Activated CD8-positive, alpha-beta T cell treated with anti-CD3 and anti-CD28 coated beads for 36 hours (primary cell): ENCODE data around the gene GALNTL6. TPM values are rescaled to one million over a fixed set of nuclear protein-coding genes. Genes with fewer than 3 reads are reported as not detected.

ENCODE experiments used
- ATAC-seq: fragments of 200-7000 bp; cut with Tn5 transposase; one replicate; pipeline ENCODE4 v1.10.0; 2021; ENCODE audit warnings: mild to moderate bottlenecking, moderate library complexity
- CTCF ChIA-PET: fragments of 350-600 bp; sonication (Branson Sonifier 250); formaldehyde crosslinking; loops from one replicate; lab custom pipeline; 2021; ENCODE audit warnings: antibody characterized with exemption; lab: Charles Lee
- POLR2A ChIA-PET: fragments of 350-600 bp; sonication (Branson Sonifier 250); formaldehyde crosslinking; loops from one replicate; lab custom pipeline; 2021; ENCODE audit warnings: antibody characterized with exemption; lab: Charles Lee
- DNase-seq: peaks from one replicate; pipeline ENCODE4 v3.0.0-alpha.2; 2020
- H3K27ac Mint-ChIP-seq: one replicate; pipeline ENCODE4 v1.8.0; 2021; ENCODE audit warnings: mild to moderate bottlenecking, mixed read lengths
- H3K27me3 Mint-ChIP-seq: one replicate; pipeline ENCODE4 v1.8.0; 2021; ENCODE audit warnings: mixed read lengths
- H3K36me3 Mint-ChIP-seq: one replicate; pipeline ENCODE4 v1.8.0; 2021; ENCODE audit warnings: low read depth, mixed read lengths
- H3K4me1 Mint-ChIP-seq: one replicate; pipeline ENCODE4 v1.8.0; 2021; ENCODE audit warnings: low read depth, mixed read lengths
- H3K4me3 Mint-ChIP-seq: one replicate; pipeline ENCODE4 v1.8.0; 2021; ENCODE audit warnings: mild to moderate bottlenecking, moderate library complexity, mixed read lengths
- H3K9me3 Mint-ChIP-seq: one replicate; pipeline ENCODE4 v1.8.0; 2021; ENCODE audit warnings: mixed read lengths
- CTCF ChIP-seq: fragments of 200-600 bp; IDR thresholded peaks from one replicate; pipeline ENCODE4 v1.8.0; 2022; ENCODE audit warnings: antibody characterized with exemption, mild to moderate bottlenecking
- intact Hi-C: fragments of 100-400 bp; cut with micrococcal nuclease; formaldehyde crosslinking; loops from one replicate; pipeline ENCODE4 v1.10.0; 2022
- total RNA-seq, 2 experiments: library from RNA; stranded (reverse); gene quantifications; one replicate each; pipeline ENCODE4 v1.2.3, GENCODE V29; 2021

GALNTL6 gene
- total RNA-seq, 2 experiments from 2014 or later: not detected

GRCh38 chr4:171896426-171896825, 83.2 kb downstream of the GALNTL6 start:
- DNase-seq (no peak), ATAC-seq (no peak)
- CTCF ChIA-PET: no interaction called here
- Mint-ChIP-seq H3K36me3 (no peaks in the 10 kb centered on the region), H3K27ac (no peak overlapping the region), H3K27me3 (no peaks in the 10 kb centered on the region), H3K4me3 (no peak overlapping the region), H3K4me1 (no peaks in the 10 kb centered on the region), H3K9me3 (no peaks in the 10 kb centered on the region)
- intact Hi-C loops: no loop called here
- POLR2A ChIA-PET: no interaction called here
- TF ChIP-seq CTCF: no peak

DNA sequence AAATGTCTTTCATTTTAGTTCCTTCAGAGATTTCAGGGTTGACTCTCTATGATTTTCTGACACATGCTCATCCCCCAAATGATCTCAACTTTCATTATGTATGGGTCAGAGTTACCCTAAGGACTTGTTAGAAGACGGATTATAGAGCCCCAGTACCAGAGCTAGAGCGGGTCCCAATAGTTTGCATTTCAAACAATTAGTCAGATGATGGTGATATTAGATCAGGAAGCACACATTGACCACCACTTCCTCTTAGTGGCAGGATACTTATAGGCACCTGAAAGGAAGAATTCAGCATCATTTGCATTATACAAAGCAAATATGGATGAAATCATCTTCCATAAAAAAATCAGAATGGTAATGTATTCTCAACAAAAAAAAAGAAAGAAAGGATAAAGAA, 106.1 kb downstream of the GALNTL6 start:
- CTCF ChIA-PET: no interaction called here
- H3K4me1 Mint-ChIP-seq: no peaks in the 10 kb centered on the region
- intact Hi-C loops: no loop called here
- no peaks in the 10 kb centered on the region for H3K36me3 Mint-ChIP-seq
- no peak overlapping the region for H3K27ac Mint-ChIP-seq
- no peaks in the 10 kb centered on the region for H3K27me3 Mint-ChIP-seq
- ATAC-seq (no peak), DNase-seq (no peak)
- POLR2A ChIA-PET: no interaction called here
- no peak overlapping the region for H3K4me3 Mint-ChIP-seq
- peaks cover 10% of the 10 kb centered on the region for H3K9me3 Mint-ChIP-seq
- no peak for TF ChIP-seq CTCF

- no peaks in the 10 kb centered on the region for H3K4me1 Mint-ChIP-seq
- CTCF ChIA-PET: no interaction called here
- no peaks in the 10 kb centered on the region for H3K27me3 Mint-ChIP-seq
- no peak for TF ChIP-seq CTCF
- POLR2A ChIA-PET: no interaction called here
- no peak overlapping the region for H3K27ac Mint-ChIP-seq
- H3K9me3 Mint-ChIP-seq: peaks cover 11% of the 10 kb centered on the region
- H3K4me3 Mint-ChIP-seq: no peak overlapping the region
- intact Hi-C loops: no loop called here
- no peak for ATAC-seq
- no peak for DNase-seq
- no peaks in the 10 kb centered on the region for H3K36me3 Mint-ChIP-seq
These were observed 107.7 kb downstream of the GALNTL6 start for GRCh38 chr4:171920901-171921300.

DNA sequence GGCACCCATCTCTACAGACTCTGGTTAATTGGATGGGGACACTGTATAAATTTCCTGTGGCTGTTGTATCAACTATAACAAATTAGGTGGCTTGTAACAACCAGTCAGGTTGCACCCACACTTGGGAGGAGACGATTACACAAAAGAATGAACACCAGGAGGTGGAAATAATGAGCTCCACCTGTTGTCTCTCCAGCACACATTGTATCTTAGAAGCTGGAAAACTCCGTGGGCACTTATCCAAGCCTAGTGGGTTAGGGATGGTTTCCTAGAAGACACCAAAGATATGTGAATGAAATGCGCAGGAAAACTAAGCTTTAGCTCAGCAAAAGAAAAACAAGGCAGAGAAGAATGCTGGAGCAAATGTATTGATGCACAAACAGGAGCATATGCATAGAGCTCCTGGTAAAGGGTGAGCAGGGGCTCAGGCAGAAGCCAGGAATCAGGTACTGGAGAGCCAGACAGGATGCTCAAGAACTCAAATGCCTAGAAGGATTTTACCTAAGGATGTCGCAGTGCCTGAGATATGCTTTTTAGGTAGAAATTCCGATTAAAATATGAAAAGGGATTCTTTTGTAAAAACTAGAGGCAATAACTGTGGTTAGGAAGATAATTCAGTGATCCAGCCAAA, 111.7 kb downstream of the GALNTL6 start:
- TF ChIP-seq CTCF: no peak
- no peak overlapping the region for H3K4me3 Mint-ChIP-seq
- CTCF ChIA-PET: interaction anchor here (0.9 kb wide), 1 partner anchor 15 kb away, joined by 3 read pairs; no protein-coding TSS in a partner anchor
- H3K36me3 Mint-ChIP-seq: no peaks in the 10 kb centered on the region
- intact Hi-C loops: no loop called here
- H3K27ac Mint-ChIP-seq: no peak overlapping the region
- H3K27me3 Mint-ChIP-seq: no peaks in the 10 kb centered on the region
- POLR2A ChIA-PET: no interaction called here
- DNase-seq (no peak), ATAC-seq (no peak)
- peaks cover 4% of the 10 kb centered on the region for H3K9me3 Mint-ChIP-seq
- H3K4me1 Mint-ChIP-seq: no peaks in the 10 kb centered on the region

DNA sequence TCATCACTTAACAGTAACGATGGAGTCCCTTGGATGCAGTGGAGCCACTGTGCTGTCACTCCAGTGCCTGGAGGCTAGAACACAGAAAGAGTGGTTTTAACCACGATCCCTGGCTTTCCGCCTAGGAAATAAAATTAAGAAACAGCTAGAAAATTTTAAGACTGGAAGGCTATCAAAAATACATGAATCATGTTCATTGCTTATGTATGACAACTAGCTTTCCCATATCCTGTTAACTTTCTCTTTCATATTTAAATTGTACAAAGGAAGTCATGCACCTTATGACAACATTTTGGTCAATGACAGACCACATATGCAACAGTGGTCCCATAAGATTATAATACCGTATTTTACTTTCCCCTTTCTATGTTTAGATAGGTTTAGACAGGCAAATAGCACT, 115.1 kb downstream of the GALNTL6 start:
- intact Hi-C loops: no loop called here
- H3K27ac Mint-ChIP-seq: no peak overlapping the region
- CTCF ChIA-PET: no interaction called here

More for the DNA sequence above, 115.1 kb downstream of the GALNTL6 start:
- POLR2A ChIA-PET: no interaction called here
- no peak for TF ChIP-seq CTCF
- no peaks in the 10 kb centered on the region for H3K27me3 Mint-ChIP-seq
- H3K9me3 Mint-ChIP-seq: peaks cover 1% of the 10 kb centered on the region
- H3K4me3 Mint-ChIP-seq: no peak overlapping the region
- DNase-seq (no peak), ATAC-seq (no peak)
- H3K36me3 Mint-ChIP-seq: no peaks in the 10 kb centered on the region
- H3K4me1 Mint-ChIP-seq: no peaks in the 10 kb centered on the region
